ENCODE measurements around the gene RGSL1.

RGSL1 gene

GRCh38 chr1:182493063-182493462 lies 43.1 kb downstream of the RGSL1 start:
- DNase-seq (ENCODE audit: insufficient read length, low spot score) (no peak), FAIRE-seq (peak; percentile 11)
- TF ChIP-seq CTCF (IDR thresholded peaks at IDR 0.05; ENCODE audit: insufficient read depth, missing control alignments): no peak

GRCh38 chr1:182495002-182495401 lies 45.1 kb downstream of the RGSL1 start:
- TF ChIP-seq CTCF (IDR thresholded peaks at IDR 0.05; ENCODE audit: insufficient read depth, missing control alignments): no peak
- FAIRE-seq: no peak
- no peak for DNase-seq (ENCODE audit: insufficient read length, low spot score)

- no peak for FAIRE-seq
- no peak for DNase-seq (ENCODE audit: insufficient read length, low spot score)
- no peak for TF ChIP-seq CTCF (IDR thresholded peaks at IDR 0.05; ENCODE audit: insufficient read depth, missing control alignments)
Measured at GRCh38 chr1:182495693-182496092, 45.7 kb downstream of the RGSL1 start.

GRCh38 chr1:182507685-182508084 lies 57.7 kb downstream of the RGSL1 start:
- FAIRE-seq (no peak), DNase-seq (ENCODE audit: insufficient read length, low spot score) (no peak)
- no peak for TF ChIP-seq CTCF (IDR thresholded peaks at IDR 0.05; ENCODE audit: insufficient read depth, missing control alignments)

GRCh38 chr1:182515556-182515955 lies 65.6 kb downstream of the RGSL1 start:
- DNase-seq (ENCODE audit: insufficient read length, low spot score) (no peak), FAIRE-seq (no peak)
- no peak for TF ChIP-seq CTCF (IDR thresholded peaks at IDR 0.05; ENCODE audit: insufficient read depth, missing control alignments)

- FAIRE-seq (no peak), DNase-seq (ENCODE audit: insufficient read length, low spot score) (no peak)
- no peak for TF ChIP-seq CTCF (IDR thresholded peaks at IDR 0.05; ENCODE audit: insufficient read depth, missing control alignments)
Measured at GRCh38 chr1:182520736-182521135, 70.8 kb downstream of the RGSL1 start.

- FAIRE-seq: no peak
Measured at GRCh38 chr1:182525342-182525741, 75.4 kb downstream of the RGSL1 start.

More at GRCh38 chr1:182525342-182525741, 75.4 kb downstream of the RGSL1 start:
- no peak for DNase-seq (ENCODE audit: insufficient read length, low spot score)
- TF ChIP-seq CTCF (IDR thresholded peaks at IDR 0.05; ENCODE audit: insufficient read depth, missing control alignments): no peak

Measured in D721Med (cell line).